ENCODE measurements around the gene ZNHIT1. TPM values are rescaled to one million over a fixed set of nuclear protein-coding genes. Genes with fewer than 3 reads are reported as not detected.

Gene ZNHIT1
- polyA plus RNA-seq, 1 of the 3 experiments (the other 2 are of a cell fraction): 101 TPM

DNA sequence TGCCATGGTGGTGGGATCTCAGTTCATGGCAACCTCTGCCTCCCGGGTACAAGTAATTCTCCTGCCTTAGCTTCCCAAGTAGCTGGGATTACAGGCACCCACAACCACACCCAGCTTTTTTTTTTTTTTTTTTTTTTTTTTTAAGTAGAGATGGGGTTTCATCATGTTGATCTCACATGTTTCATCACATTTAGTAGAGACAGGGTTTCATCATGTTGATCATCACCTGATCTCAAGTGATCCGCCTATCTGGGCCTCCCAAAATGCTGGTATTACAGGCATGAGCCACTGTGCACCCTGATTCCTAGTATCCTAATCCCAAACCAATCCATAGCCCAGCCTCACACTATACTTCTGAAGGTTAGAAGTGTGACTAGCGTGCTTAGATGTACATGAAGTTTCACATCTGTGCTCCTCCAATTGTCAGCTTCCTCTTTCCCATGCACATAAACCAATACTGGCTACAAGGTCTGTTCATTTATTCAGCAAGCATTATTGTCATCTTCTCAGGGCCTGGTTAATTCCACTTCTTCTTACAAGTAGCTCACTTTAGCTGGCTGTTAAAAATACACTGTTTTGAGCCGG lies 31.0 kb upstream of the ZNHIT1 start:
- H3K9me2 ChIP-seq: no peaks in the 10 kb centered on the region
- peaks cover 16% of the 10 kb centered on the region for H3F3A ChIP-seq (replicated peaks; ENCODE audit: insufficient read depth)
- H3K36me3 ChIP-seq (replicated peaks in 1 of 2; ENCODE audit: control insufficient read depth in 1 of 2, insufficient read depth in 2 of 2, low read length in 1 of 2): no peaks in the 10 kb centered on the region
- peaks cover 0 to 3% of the 10 kb centered on the region in 2 experiments; a peak in 1 of 4 replicates for H3K4me1 ChIP-seq (ENCODE audit: control insufficient read depth in 1 of 2, insufficient read depth in 2 of 2, low read depth in 1 of 2, low read length in 1 of 2)
- no peak overlapping the region for H2AFZ ChIP-seq (ENCODE audit: low read depth)
- no peaks in the 10 kb centered on the region for H3K79me2 ChIP-seq (ENCODE audit: insufficient read depth)
- CTCF ChIA-PET: interaction anchor here (0.9 to 7.2 kb wide), 8 partner anchors 10 to 57 kb away, joined by 3 to 51 read pairs (median 3); partner anchors contain the start of gene MOGAT3
- DNase-seq: no peak
- no peak overlapping the region for H3K27ac ChIP-seq (ENCODE audit: low read depth in 2 of 2, low read length in 1 of 2)
- H3K9ac ChIP-seq: no peak overlapping the region
- no peaks in the 10 kb centered on the region for H3K27me3 ChIP-seq (ENCODE audit: insufficient read depth)
- no peak overlapping the region for H3K4me3 ChIP-seq (ENCODE audit: low read depth in 2 of 2, low read length in 1 of 2)
- POLR2A ChIA-PET: no interaction called here
- no peak overlapping the region for H3K4me2 ChIP-seq
- H3K9me3 ChIP-seq: no peaks in the 10 kb centered on the region
- no peak for TF ChIP-seq TAF1 (IDR thresholded peaks at IDR 0.05; ENCODE audit: borderline replicate concordance, low read depth, low read length)
- no peak for TF ChIP-seq POLR2AphosphoS5 (IDR thresholded peaks at IDR 0.05; ENCODE audit: low read depth, low read length)
- TF ChIP-seq YY1 (IDR thresholded peaks at IDR 0.05; ENCODE audit: low read depth): no peak
- TF ChIP-seq SMC3 (IDR thresholded peaks at IDR 0.05; ENCODE audit: low read depth, low read length): no peak
- no peak for TF ChIP-seq NRF1 (IDR thresholded peaks at IDR 0.05; ENCODE audit: low read depth, low read length)
- no peak for TF ChIP-seq SIN3A (IDR thresholded peaks at IDR 0.05; ENCODE audit: borderline replicate concordance, low read depth, low read length)
- TF ChIP-seq, protein P1, sequence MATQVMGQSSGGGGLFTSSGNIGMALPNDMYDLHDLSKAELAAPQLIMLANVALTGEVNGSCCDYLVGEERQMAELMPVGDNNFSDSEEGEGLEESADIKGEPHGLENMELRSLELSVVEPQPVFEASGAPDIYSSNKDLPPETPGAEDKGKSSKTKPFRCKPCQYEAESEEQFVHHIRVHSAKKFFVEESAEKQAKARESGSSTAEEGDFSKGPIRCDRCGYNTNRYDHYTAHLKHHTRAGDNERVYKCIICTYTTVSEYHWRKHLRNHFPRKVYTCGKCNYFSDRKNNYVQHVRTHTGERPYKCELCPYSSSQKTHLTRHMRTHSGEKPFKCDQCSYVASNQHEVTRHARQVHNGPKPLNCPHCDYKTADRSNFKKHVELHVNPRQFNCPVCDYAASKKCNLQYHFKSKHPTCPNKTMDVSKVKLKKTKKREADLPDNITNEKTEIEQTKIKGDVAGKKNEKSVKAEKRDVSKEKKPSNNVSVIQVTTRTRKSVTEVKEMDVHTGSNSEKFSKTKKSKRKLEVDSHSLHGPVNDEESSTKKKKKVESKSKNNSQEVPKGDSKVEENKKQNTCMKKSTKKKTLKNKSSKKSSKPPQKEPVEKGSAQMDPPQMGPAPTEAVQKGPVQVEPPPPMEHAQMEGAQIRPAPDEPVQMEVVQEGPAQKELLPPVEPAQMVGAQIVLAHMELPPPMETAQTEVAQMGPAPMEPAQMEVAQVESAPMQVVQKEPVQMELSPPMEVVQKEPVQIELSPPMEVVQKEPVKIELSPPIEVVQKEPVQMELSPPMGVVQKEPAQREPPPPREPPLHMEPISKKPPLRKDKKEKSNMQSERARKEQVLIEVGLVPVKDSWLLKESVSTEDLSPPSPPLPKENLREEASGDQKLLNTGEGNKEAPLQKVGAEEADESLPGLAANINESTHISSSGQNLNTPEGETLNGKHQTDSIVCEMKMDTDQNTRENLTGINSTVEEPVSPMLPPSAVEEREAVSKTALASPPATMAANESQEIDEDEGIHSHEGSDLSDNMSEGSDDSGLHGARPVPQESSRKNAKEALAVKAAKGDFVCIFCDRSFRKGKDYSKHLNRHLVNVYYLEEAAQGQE (IDR thresholded peaks at IDR 0.05; ENCODE audit: low read depth, low read length): no peak
- H4K20me1 ChIP-seq (ENCODE audit: insufficient read depth): no peaks in the 10 kb centered on the region
- 90% methylated on average over 4 of the region's 4 CpGs for WGBS (ENCODE audit: low lambda C conversion rate)

DNA sequence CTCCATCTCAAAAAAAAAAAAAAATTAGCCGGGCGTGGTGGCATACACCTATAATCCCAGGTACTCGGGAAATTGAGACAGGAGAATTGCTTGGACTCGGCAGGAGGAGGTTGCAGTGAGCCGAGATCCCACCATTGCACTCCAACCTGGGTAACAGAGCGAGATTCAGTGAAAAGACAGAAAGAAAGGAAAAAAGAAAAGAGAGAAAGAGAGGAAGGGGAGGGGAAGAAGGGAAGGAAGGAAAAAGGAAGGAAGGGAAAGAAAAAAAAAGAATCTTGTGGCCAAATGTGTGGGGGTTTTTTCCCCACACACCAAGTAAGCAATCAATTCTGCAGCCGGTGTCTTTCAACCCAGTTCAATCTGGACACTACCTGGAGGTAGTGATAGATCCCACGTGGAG lies 28.9 kb upstream of the ZNHIT1 start:
- no peak overlapping the region for H3K4me2 ChIP-seq
- H4K20me1 ChIP-seq (ENCODE audit: insufficient read depth): no peaks in the 10 kb centered on the region
- no peaks in the 10 kb centered on the region for H3K79me2 ChIP-seq (ENCODE audit: insufficient read depth)
- no peak for DNase-seq
- 70% methylated on average over 8 of the region's 8 CpGs for WGBS (ENCODE audit: low lambda C conversion rate)
- H2AFZ ChIP-seq (ENCODE audit: low read depth): no peak overlapping the region
- TF ChIP-seq YY1 (IDR thresholded peaks at IDR 0.05; ENCODE audit: low read depth) (no peak), TCF12 (IDR thresholded peaks at IDR 0.05) (no peak), FOXM1 (IDR thresholded peaks at IDR 0.05; ENCODE audit: low read depth) (no peak)
- H3K27me3 ChIP-seq (ENCODE audit: insufficient read depth): no peaks in the 10 kb centered on the region
- CTCF ChIA-PET: interaction anchor here (4.4 to 8.3 kb wide), 3 partner anchors 18 to 45 kb away, joined by 36 to 257 read pairs (median 51); no protein-coding TSS in a partner anchor
- H3K9me2 ChIP-seq: no peaks in the 10 kb centered on the region
- POLR2A ChIA-PET: no interaction called here
- no peak overlapping the region for H3K9ac ChIP-seq
- no peak overlapping the region for H3K27ac ChIP-seq (ENCODE audit: low read depth in 2 of 2, low read length in 1 of 2)
- no peak overlapping the region for H3K4me3 ChIP-seq (ENCODE audit: low read depth in 2 of 2, low read length in 1 of 2)
- H3F3A ChIP-seq (replicated peaks; ENCODE audit: insufficient read depth): peaks cover 16% of the 10 kb centered on the region
- H3K4me1 ChIP-seq (ENCODE audit: control insufficient read depth in 1 of 2, insufficient read depth in 2 of 2, low read depth in 1 of 2, low read length in 1 of 2): no peaks in the 10 kb centered on the region
- no peaks in the 10 kb centered on the region for H3K36me3 ChIP-seq (replicated peaks in 1 of 2; ENCODE audit: control insufficient read depth in 1 of 2, insufficient read depth in 2 of 2, low read length in 1 of 2)
- no peaks in the 10 kb centered on the region for H3K9me3 ChIP-seq
